OCI-LY1 (cell line): ENCODE data around the gene OLA1.
A peak's percentile ranks its signal among the peaks of the same experiment; 100 is the strongest.

Experiments
- H2AFZ ChIP-seq: fragments of 200-600 bp; sonication (generic), shearing (Covaris generic); 2 replicates; pipeline ENCODE4 v1.6.0; 2014; ENCODE audit warnings: antibody characterized with exemption, mild to moderate bottlenecking, low read length
- H3F3A ChIP-seq: fragments of 200-600 bp; sonication (generic), shearing (Covaris generic); 2 replicates; pipeline ENCODE4 v1.6.0; 2014; ENCODE audit warnings: mild to moderate bottlenecking, antibody characterized with exemption, low read length, moderate library complexity; ENCODE audit not compliant: insufficient read depth
- H3K27ac ChIP-seq: fragments of 200-600 bp; sonication (generic); 2 replicates; pipeline ENCODE4 v1.5.1; 2014; ENCODE audit warnings: low read length, mixed run types, mild to moderate bottlenecking, low read depth; ENCODE audit not compliant: poor library complexity, severe bottlenecking
- H3K27me3 ChIP-seq: fragments of 200-600 bp; sonication (generic); 2 replicates; pipeline ENCODE4 v1.6.0; 2014; ENCODE audit warnings: antibody characterized with exemption, mild to moderate bottlenecking, low read length, moderate library complexity; ENCODE audit not compliant: insufficient read depth
- H3K36me3 ChIP-seq: fragments of 200-600 bp; sonication (generic); 2 replicates; pipeline ENCODE4 v1.6.1; 2014; ENCODE audit warnings: mild to moderate bottlenecking, antibody characterized with exemption, low read length, moderate library complexity, mixed read lengths; ENCODE audit not compliant: insufficient read depth
- H3K4me1 ChIP-seq: fragments of 200-600 bp; sonication (generic); 2 replicates; pipeline ENCODE4 v1.5.1; 2014; ENCODE audit warnings: mild to moderate bottlenecking, low read length, moderate library complexity; ENCODE audit not compliant: insufficient read depth, severe bottlenecking
- H3K4me2 ChIP-seq: fragments of 200-600 bp; sonication (generic), shearing (Covaris generic); 2 replicates; pipeline ENCODE4 v1.6.1; 2014; ENCODE audit warnings: low read length
- H3K4me3 ChIP-seq: fragments of 200-600 bp; sonication (generic); 2 replicates; pipeline ENCODE4 v1.5.1; 2014; ENCODE audit warnings: low read length, low read depth, mild to moderate bottlenecking, mixed read lengths; ENCODE audit not compliant: poor library complexity, severe bottlenecking
- H3K79me2 ChIP-seq: fragments of 200-600 bp; shearing (Covaris generic); 2 replicates; pipeline ENCODE4 v1.6.1; 2016; ENCODE audit warnings: mixed run types, low read length, mixed read lengths; ENCODE audit not compliant: insufficient read depth
- H3K9ac ChIP-seq: fragments of 200-600 bp; sonication (generic), shearing (Covaris generic); 2 replicates; pipeline ENCODE4 v1.6.1; 2014; ENCODE audit warnings: mild to moderate bottlenecking, low read length, mixed read lengths
- H3K9me2 ChIP-seq: fragments of 200-600 bp; sonication (generic), shearing (Covaris generic); 2 replicates; pipeline ENCODE4 v1.6.1; 2014; ENCODE audit warnings: low read depth, mild to moderate bottlenecking, low read length, mixed read lengths
- H3K9me3 ChIP-seq: fragments of 200-600 bp; shearing (Covaris generic); 2 replicates; pipeline ENCODE4 v1.6.1; 2014; ENCODE audit warnings: low read length, mixed read lengths
- H4K20me1 ChIP-seq: fragments of 200-600 bp; sonication (generic), shearing (Covaris generic); 2 replicates; pipeline ENCODE4 v1.6.0; 2016; ENCODE audit warnings: mild to moderate bottlenecking, low read length; ENCODE audit not compliant: insufficient read depth
- EZH2 ChIP-seq: fragments of 200-600 bp; sonication (generic), shearing (Covaris generic); IDR thresholded peaks from 2 replicates; pipeline ENCODE4 v1.8.0; 2017; ENCODE audit warnings: borderline replicate concordance, mixed run types, mild to moderate bottlenecking, antibody characterized with exemption, low read length, moderate library complexity, mixed read lengths
- TF ChIP-seq, protein P1 (sequence below): fragments of 200-600 bp; sonication (generic), shearing (Covaris generic); IDR thresholded peaks from 2 replicates; pipeline ENCODE4 v1.5.1; 2017; ENCODE audit warnings: mild to moderate bottlenecking, antibody characterized with exemption, low read length, moderate library complexity, mixed read lengths

Gene OLA1

DNA sequence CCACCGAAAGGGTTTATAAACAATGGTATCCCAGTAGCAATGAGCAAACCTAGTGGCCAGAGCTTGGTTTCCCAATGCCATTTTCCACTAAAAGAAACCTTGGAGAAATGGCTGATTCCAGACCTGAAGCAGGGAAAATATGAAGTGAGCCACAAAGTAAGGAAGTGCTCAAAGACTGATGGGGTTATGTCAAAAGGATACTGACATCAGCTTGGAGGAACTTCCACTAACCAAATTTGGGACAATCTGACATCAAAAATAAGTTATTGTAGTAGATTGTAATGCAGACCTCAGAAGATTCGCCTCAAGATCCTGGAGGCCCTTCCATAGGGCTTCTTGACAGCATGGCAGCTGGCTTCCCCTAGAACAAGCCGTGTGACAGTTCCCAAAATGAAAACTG lies 203.8 kb downstream of the OLA1 start:
- no peaks in the 10 kb centered on the region for H4K20me1 ChIP-seq
- H3K9me3 ChIP-seq: no peaks in the 10 kb centered on the region
- no peak overlapping the region for H3K4me3 ChIP-seq
- H3K9me2 ChIP-seq: no peaks in the 10 kb centered on the region
- peaks cover 3% of the 10 kb centered on the region for H3K4me1 ChIP-seq
- no peak overlapping the region for H3K9ac ChIP-seq
- no peaks in the 10 kb centered on the region for H3K79me2 ChIP-seq
- no peaks in the 10 kb centered on the region for H3K36me3 ChIP-seq
- H3F3A ChIP-seq: no peaks in the 10 kb centered on the region
- peaks cover 4% of the 10 kb centered on the region; the same call in 1 of the 2 replicates for H3K27me3 ChIP-seq
- H3K27ac ChIP-seq: no peak overlapping the region
- TF ChIP-seq EZH2: no peak
- TF ChIP-seq, protein P1, sequence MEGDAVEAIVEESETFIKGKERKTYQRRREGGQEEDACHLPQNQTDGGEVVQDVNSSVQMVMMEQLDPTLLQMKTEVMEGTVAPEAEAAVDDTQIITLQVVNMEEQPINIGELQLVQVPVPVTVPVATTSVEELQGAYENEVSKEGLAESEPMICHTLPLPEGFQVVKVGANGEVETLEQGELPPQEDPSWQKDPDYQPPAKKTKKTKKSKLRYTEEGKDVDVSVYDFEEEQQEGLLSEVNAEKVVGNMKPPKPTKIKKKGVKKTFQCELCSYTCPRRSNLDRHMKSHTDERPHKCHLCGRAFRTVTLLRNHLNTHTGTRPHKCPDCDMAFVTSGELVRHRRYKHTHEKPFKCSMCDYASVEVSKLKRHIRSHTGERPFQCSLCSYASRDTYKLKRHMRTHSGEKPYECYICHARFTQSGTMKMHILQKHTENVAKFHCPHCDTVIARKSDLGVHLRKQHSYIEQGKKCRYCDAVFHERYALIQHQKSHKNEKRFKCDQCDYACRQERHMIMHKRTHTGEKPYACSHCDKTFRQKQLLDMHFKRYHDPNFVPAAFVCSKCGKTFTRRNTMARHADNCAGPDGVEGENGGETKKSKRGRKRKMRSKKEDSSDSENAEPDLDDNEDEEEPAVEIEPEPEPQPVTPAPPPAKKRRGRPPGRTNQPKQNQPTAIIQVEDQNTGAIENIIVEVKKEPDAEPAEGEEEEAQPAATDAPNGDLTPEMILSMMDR: no peak
- no peak overlapping the region for H2AFZ ChIP-seq
- H3K4me2 ChIP-seq: no peak overlapping the region

- Histone ChIP-seq H3K4me2 (no peak overlapping the region), H3K27me3 (no peaks in the 10 kb centered on the region), H3K36me3 (no peaks in the 10 kb centered on the region), H3K27ac (no peak overlapping the region), H3K4me3 (no peak overlapping the region), H3K79me2 (no peaks in the 10 kb centered on the region), H3K4me1 (peaks cover 6% of the 10 kb centered on the region), H3K9ac (no peak overlapping the region), H3K9me2 (no peaks in the 10 kb centered on the region), H3F3A (no peaks in the 10 kb centered on the region), H3K9me3 (no peaks in the 10 kb centered on the region), H4K20me1 (no peaks in the 10 kb centered on the region), H2AFZ (no peak overlapping the region)
- TF ChIP-seq, protein P1: no peak
- TF ChIP-seq EZH2: no peak
Observed at GRCh38 chr2:174040417-174040701, 208.0 kb downstream of the OLA1 start.

DNA sequence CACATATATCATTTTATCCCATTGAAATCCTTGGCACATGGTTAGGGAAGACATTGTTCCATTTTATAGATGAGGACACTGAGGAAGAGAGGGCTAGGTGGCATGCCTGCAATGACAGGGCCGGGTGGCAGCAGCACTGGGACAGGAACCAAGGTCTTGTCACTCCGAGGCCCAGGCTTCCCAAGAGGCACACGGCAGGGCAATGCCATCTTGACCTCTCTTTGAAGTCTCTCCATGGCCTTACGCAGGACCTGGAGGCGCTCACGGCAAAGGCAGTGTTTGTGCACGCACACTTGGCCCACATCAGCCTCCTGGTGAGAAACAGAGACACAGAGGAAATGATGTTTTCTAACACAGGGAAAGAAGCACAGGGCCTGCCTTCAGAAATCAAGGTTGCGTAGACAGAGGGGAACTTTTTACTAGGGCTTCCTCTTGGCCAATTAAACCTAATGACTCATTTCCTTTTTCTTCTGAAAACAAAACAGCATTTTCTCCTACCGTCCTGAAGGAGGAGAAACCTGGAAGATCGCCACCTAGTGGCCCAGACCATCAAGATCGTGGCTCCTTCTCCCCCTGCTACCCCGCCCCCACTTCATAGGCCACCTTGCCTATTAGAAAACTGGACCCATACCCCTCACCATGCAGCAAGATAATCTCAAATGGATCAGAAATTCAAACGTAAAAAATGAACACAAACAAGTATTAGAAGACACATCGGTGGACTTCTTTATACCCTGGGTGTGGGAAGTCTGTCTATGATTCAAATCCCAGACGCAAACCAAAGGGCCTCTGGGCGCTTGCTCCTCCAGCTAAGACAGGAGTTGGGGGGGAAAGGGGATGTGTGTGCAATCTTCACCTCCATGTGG lies 208.5 kb downstream of the OLA1 start:
- TF ChIP-seq, protein P1: peak; percentile 92
- TF ChIP-seq EZH2: no peak
- Histone ChIP-seq H3K9ac (peak overlapping the region; percentile 43; the same call in 1 of the 2 replicates), H3K4me1 (peaks cover 6% of the 10 kb centered on the region), H3K9me3 (no peaks in the 10 kb centered on the region), H3K4me2 (peak overlapping the region; percentile 72), H3K4me3 (peak overlapping the region; percentile 44), H3K27me3 (no peaks in the 10 kb centered on the region), H3K36me3 (no peaks in the 10 kb centered on the region), H4K20me1 (no peaks in the 10 kb centered on the region), H3K27ac (peak overlapping the region; percentile 59), H3K79me2 (no peaks in the 10 kb centered on the region), H3F3A (no peaks in the 10 kb centered on the region), H3K9me2 (no peaks in the 10 kb centered on the region), H2AFZ (peak overlapping the region; percentile 95)
